Upper lobe of right lung (tissue), 1 donor: ENCODE data around the gene DHRSX. TPM values are rescaled to one million over a fixed set of nuclear protein-coding genes. Genes with fewer than 3 reads are reported as not detected.
A peak's percentile ranks its signal among the peaks of the same experiment; 100 is the strongest.

Source experiments
- ATAC-seq: fragments of 200-7000 bp; cut with Tn5 transposase; one replicate; pipeline ENCODE4 v1.9.1; 2020; ENCODE audit warnings: mild to moderate bottlenecking, moderate library complexity
- DNase-seq: peaks from one replicate; pipeline ENCODE4 v3.0.0-alpha.2; 2020
- H3K27ac ChIP-seq: fragments of 200-600 bp; one replicate; pipeline ENCODE4 v1.8.0; 2022
- H3K27me3 ChIP-seq: fragments of 200-600 bp; one replicate; pipeline ENCODE4 v1.8.0; 2022; ENCODE audit warnings: mild to moderate bottlenecking
- H3K36me3 ChIP-seq: fragments of 200-600 bp; one replicate; pipeline ENCODE4 v1.8.0; 2022
- H3K4me1 ChIP-seq: fragments of 200-600 bp; one replicate; pipeline ENCODE4 v1.8.0; 2022
- H3K4me3 ChIP-seq: fragments of 200-600 bp; one replicate; pipeline ENCODE4 v1.8.0; 2022; ENCODE audit warnings: mild to moderate bottlenecking
- H3K9me3 ChIP-seq: fragments of 200-600 bp; one replicate; pipeline ENCODE4 v1.8.0; 2022
- intact Hi-C: fragments of 100-400 bp; cut with DNase I; formaldehyde crosslinking; loops from one replicate; pipeline ENCODE4 v1.11.0; 2022
- total RNA-seq: library from RNA; stranded (reverse); fragmentation: NEBNext Ultra II Directional; extraction: Animal tissue kit (Norgen Biotek cat#: 25700); gene quantifications from one replicate; pipeline ENCODE4 v1.2.1, GENCODE V29; 2021
- TF ChIP-seq, protein P1 (sequence below): fragments of 200-600 bp; IDR thresholded peaks from one replicate; pipeline ENCODE4 v1.8.0; 2022; ENCODE audit warnings: antibody characterized with exemption
- donor health status: DM: no; HTN: yes; CAD: no; lungs with severe emphysema.

DHRSX gene
- total RNA-seq, 1 donor from 2014 or later: 34.8 TPM

DNA sequence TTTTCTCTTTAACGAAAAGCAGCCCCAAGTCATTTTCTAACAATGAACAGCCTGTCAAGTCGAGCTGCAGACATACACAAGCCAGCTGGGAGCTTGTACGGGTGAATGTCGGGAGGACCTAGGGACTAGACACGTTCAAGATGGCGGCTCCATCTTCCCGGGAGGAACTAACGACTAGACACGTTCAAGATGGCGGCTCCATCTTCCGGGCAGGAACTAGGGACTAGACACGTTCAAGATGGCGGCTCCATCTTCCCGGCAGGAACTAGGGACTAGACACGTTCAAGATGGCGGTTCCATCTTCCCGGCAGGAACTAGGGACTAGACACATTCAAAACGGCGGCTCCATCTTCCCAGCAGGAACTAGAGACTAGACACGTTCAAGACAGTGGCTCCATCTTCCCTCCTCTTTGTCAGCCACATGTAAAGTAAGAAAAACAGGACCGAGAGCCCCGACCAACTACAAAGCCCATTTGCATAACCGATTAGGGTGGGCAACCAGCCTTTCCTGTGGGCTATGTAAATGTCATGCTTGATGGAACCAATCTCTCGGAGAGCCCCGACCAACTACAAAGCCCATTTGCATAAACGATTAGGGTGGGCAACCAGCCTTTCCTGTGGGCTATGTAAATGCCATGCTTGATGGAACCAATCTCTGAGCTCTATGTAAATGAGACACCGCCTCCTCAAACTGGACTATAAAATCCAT lies 175.5 kb downstream of the DHRSX start:
- intact Hi-C loops: no loop called here
- H3K4me1 ChIP-seq: peaks cover 4% of the 10 kb centered on the region
- TF ChIP-seq, protein P1, sequence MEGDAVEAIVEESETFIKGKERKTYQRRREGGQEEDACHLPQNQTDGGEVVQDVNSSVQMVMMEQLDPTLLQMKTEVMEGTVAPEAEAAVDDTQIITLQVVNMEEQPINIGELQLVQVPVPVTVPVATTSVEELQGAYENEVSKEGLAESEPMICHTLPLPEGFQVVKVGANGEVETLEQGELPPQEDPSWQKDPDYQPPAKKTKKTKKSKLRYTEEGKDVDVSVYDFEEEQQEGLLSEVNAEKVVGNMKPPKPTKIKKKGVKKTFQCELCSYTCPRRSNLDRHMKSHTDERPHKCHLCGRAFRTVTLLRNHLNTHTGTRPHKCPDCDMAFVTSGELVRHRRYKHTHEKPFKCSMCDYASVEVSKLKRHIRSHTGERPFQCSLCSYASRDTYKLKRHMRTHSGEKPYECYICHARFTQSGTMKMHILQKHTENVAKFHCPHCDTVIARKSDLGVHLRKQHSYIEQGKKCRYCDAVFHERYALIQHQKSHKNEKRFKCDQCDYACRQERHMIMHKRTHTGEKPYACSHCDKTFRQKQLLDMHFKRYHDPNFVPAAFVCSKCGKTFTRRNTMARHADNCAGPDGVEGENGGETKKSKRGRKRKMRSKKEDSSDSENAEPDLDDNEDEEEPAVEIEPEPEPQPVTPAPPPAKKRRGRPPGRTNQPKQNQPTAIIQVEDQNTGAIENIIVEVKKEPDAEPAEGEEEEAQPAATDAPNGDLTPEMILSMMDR: no peak
- no peaks in the 10 kb centered on the region for H3K36me3 ChIP-seq
- no peak overlapping the region for H3K27ac ChIP-seq
- ATAC-seq (peak; percentile 22), DNase-seq (no peak)
- H3K9me3 ChIP-seq: no peaks in the 10 kb centered on the region
- peak overlapping the region; percentile 36 for H3K4me3 ChIP-seq
- no peaks in the 10 kb centered on the region for H3K27me3 ChIP-seq

DNA sequence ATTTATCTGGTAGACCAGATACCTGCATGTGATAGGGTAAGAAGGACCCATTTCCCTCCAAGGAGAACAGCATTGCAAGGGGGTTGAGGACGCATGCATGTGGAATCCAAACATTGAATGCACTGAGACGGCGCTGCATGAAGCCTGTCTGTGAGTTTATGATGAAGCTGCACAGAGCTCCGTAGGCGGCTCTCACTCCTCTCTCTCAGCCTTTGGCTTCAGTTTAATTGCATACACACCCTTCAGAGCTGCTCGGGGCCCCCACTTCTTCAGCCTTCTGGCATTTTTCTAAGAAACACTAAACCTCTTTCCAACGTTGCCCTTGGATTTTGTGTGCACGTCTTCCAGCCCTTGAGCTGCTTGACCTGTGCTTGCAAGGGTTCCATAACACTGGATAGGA lies 176.6 kb downstream of the DHRSX start:
- H3K27ac ChIP-seq: no peak overlapping the region
- H3K4me3 ChIP-seq: no peak overlapping the region
- no peak for ATAC-seq
- H3K27me3 ChIP-seq: no peaks in the 10 kb centered on the region
- H3K4me1 ChIP-seq: peaks cover 4% of the 10 kb centered on the region
- DNase-seq: no peak
- H3K36me3 ChIP-seq: no peaks in the 10 kb centered on the region
- intact Hi-C loops: no loop called here
- TF ChIP-seq, protein P1: no peak
- no peaks in the 10 kb centered on the region for H3K9me3 ChIP-seq

DNA sequence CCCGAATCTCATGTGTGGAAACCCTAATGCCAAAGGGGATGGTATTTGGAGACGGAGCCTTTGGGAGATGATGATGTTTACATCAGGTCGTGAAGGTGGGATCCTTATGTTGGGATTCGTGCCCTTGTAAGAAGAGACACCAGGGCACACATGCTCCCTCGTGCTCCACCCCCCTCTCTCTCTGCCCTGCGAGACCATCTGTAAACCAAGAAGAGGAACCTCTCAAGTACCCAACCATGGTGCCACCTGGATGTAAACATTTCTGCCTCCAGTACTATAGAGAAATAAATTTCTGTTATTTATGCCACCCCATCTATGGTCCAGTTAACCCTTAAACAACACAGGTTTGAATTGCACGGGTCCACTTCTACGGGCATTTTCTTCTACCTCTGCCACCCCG lies 179.4 kb downstream of the DHRSX start:
- H3K36me3 ChIP-seq: no peaks in the 10 kb centered on the region
- H3K4me1 ChIP-seq: peaks cover 4% of the 10 kb centered on the region
- H3K27ac ChIP-seq: peak overlapping the region; percentile 78
- TF ChIP-seq, protein P1: no peak
- no peaks in the 10 kb centered on the region for H3K9me3 ChIP-seq
- ATAC-seq (no peak), DNase-seq (no peak)
- no peak overlapping the region for H3K4me3 ChIP-seq
- no peaks in the 10 kb centered on the region for H3K27me3 ChIP-seq
- intact Hi-C loops: no loop called here

DNA sequence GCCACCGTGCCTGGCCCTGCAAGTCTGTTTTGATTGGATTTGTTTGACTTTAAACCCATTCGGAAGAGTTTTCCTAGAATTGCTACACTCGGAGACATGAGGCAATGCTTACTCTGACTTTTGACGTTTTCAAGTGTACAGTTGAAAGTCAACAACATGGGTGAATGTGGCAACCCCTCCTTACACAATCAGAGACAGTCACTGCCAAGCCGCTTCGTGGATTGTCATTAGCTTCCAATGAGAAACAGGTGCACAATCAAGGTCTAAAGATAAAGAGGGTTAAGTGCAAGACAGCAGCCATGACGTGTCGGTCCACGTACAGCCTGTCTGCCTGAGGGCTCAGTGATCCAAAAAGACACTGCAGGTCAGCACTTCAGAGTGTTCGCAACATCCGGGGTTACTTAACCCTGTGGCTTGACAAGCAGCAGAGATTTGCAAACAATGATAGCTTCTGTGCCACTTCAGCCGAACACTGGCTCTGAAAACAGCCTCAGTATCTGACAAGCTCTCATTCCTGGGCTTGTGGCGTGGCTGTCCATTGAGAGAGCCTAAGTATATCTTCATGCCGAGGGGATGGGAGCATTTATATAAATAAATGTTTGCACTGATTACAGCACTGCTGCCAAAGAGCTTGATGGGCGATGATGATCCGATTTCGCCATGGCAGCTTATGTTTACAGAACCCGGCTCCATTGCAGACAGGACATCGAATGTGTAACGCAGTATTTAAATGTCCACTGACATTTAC lies 180.0 kb downstream of the DHRSX start:
- DNase-seq (peak; percentile 78), ATAC-seq (peak; percentile 91)
- H3K27me3 ChIP-seq: no peaks in the 10 kb centered on the region
- H3K4me1 ChIP-seq: peaks cover 4% of the 10 kb centered on the region
- TF ChIP-seq, protein P1: no peak
- H3K9me3 ChIP-seq: no peaks in the 10 kb centered on the region
- no peaks in the 10 kb centered on the region for H3K36me3 ChIP-seq
- H3K27ac ChIP-seq: peak overlapping the region; percentile 78
- intact Hi-C loops: no loop called here
- H3K4me3 ChIP-seq: no peak overlapping the region

DNA sequence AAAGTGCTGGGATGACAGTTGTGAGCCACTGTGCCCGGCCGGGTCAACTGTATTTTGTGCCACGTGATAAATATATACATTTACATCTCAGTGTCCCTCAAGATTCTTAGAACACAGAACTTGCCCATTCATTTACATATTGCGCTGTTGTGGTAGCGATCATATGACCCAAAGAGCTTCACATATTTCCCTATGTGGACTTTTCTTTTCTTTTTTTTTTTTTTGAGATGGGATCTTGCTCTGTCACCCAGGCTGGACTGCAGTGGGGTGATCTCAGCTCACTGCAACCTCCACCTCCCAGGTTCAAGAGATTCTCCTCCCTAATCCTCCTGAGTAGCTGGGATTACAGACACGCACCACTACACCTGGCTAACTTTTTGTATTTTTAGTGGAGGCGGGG lies 180.7 kb downstream of the DHRSX start:
- intact Hi-C loops: no loop called here
- Histone ChIP-seq H3K4me3 (no peak overlapping the region), H3K27ac (peak overlapping the region; percentile 78), H3K9me3 (no peaks in the 10 kb centered on the region), H3K4me1 (peaks cover 4% of the 10 kb centered on the region), H3K36me3 (no peaks in the 10 kb centered on the region), H3K27me3 (no peaks in the 10 kb centered on the region)
- TF ChIP-seq, protein P1: no peak
- ATAC-seq (no peak), DNase-seq (no peak)
